K562 (cell line): ENCODE data around the gene GINS1. TPM values are rescaled to one million over a fixed set of nuclear protein-coding genes. Genes with fewer than 3 reads are reported as not detected.

Source experiments
- ATAC-seq: fragments of 200-7000 bp; cut with Tn5 transposase; 3 replicates; pipeline ENCODE4 v1.9.1; 2020; ENCODE audit warnings: moderate library complexity
- BruUV-seq: library from RNA; stranded (reverse); fragments of 400-500 nt; replicated peaks from 2 replicates; lab custom pipeline; 2021; lab: Mats Ljungman, UMichigan
- CTCF ChIA-PET: fragments of 300-600 bp; formaldehyde crosslinking; extraction: SDS; loops from one replicate; lab custom pipeline; 2021; ENCODE audit warnings: low intra/inter-chr PET ratio; lab: Yijun Ruan, JAX
- POLR2A ChIA-PET: fragments of 300-600, 350-650 bp; sonication (Branson Sonifier 250); formaldehyde crosslinking; extraction: SDS; loops from one replicate; lab custom pipeline; 2021; ENCODE audit warnings: antibody characterized with exemption, inconsistent platforms; lab: Yijun Ruan, JAX
- DNase-seq, 4 experiments: peaks; one replicate each; pipeline versions ENCODE4 v3.0.0 to v3.0.0-alpha.2; 2011 to 2018; ENCODE audit warnings: low spot score in 3 of 4, mixed read lengths in 3 of 4; ENCODE audit errors: extremely low read depth in 1 of 4
- FAIRE-seq: peaks from 2 replicates; lab custom pipeline; 2011; peaks lifted over from hg19 to GRCh38; lab: Jason Lieb, UNC
- H2AFZ ChIP-seq: 2 replicates; pipeline ENCODE4 v1.6.0; 2011; ENCODE audit warnings: low read depth, low read length, control low read depth, inconsistent platforms
- H3K27ac ChIP-seq: fragments of 200-600 bp; 3 replicates; pipeline ENCODE4 v1.8.0; 2011; ENCODE audit warnings: low read depth, mild to moderate bottlenecking, control low read depth, inconsistent platforms, low read length, moderate library complexity, mixed read lengths; ENCODE audit errors: extremely low read depth
- H3K27me3 ChIP-seq, 2 experiments: fragments of 300-600 bp in 1 of 2; 2 replicates in 1 of 2; 3 replicates in 1 of 2; pipeline versions ENCODE4 v1.6.0 to v1.8.0; 2011; ENCODE audit warnings: inconsistent platforms in 2 of 2, low read length in 2 of 2, mild to moderate bottlenecking in 1 of 2, mixed read lengths in 1 of 2, moderate library complexity in 1 of 2; ENCODE audit not compliant: control insufficient read depth in 2 of 2, insufficient read depth in 2 of 2
- H3K36me3 ChIP-seq: fragments of 300-600 bp; 3 replicates; pipeline ENCODE4 v1.8.0; 2011; ENCODE audit warnings: mild to moderate bottlenecking, low read length, inconsistent platforms; ENCODE audit not compliant: control insufficient read depth, insufficient read depth
- H3K4me1 ChIP-seq, 2 experiments: fragments of 200-600 bp in 1 of 2; replicated peaks in 1 of 2; 2 replicates in 1 of 2; 3 replicates in 1 of 2; pipeline versions ENCODE4 v1.5.1 to v1.8.0; 2011; ENCODE audit warnings: inconsistent platforms in 2 of 2, low read length in 2 of 2, mild to moderate bottlenecking in 1 of 2, mixed read lengths in 1 of 2, moderate library complexity in 1 of 2; ENCODE audit not compliant: control insufficient read depth in 2 of 2, insufficient read depth in 2 of 2
- H3K4me2 ChIP-seq: 2 replicates; pipeline ENCODE4 v1.6.1; 2011; ENCODE audit warnings: low read length, control low read depth, inconsistent platforms, mixed read lengths; ENCODE audit not compliant: insufficient read depth
- H3K4me3 ChIP-seq: fragments of 200-600 bp; sonication (generic), shearing (Covaris generic); 2 replicates; pipeline ENCODE4 v1.5.1; 2016; ENCODE audit warnings: control low read depth, inconsistent platforms
- H3K79me2 ChIP-seq: fragments of 200-600 bp; 3 replicates; pipeline ENCODE4 v1.8.0; 2011; ENCODE audit warnings: low read length, inconsistent platforms; ENCODE audit not compliant: control insufficient read depth, insufficient read depth
- H3K9ac ChIP-seq, 2 experiments: 2 replicates each; pipeline versions ENCODE4 v1.6.0 to v1.6.1; 2011; ENCODE audit warnings: low read depth in 2 of 2, low read length in 2 of 2, control low read depth in 1 of 2, inconsistent platforms in 1 of 2, mild to moderate bottlenecking in 1 of 2, mixed read lengths in 1 of 2; ENCODE audit not compliant: insufficient read depth in 1 of 2
- H3K9me1 ChIP-seq: one replicate; pipeline ENCODE4 v1.6.0; 2011; ENCODE audit warnings: inconsistent platforms, mild to moderate bottlenecking, low read length, moderate library complexity; ENCODE audit not compliant: control insufficient read depth, insufficient read depth
- H3K9me3 ChIP-seq: replicated peaks from 2 replicates; pipeline ENCODE4 v1.5.1; 2011; ENCODE audit warnings: low read depth, low read length, inconsistent platforms; ENCODE audit not compliant: control insufficient read depth, insufficient read depth
- H4K20me1 ChIP-seq: replicated peaks from 2 replicates; pipeline ENCODE4 v1.6.1; 2011; ENCODE audit warnings: low read length, inconsistent platforms, mixed read lengths; ENCODE audit not compliant: control insufficient read depth, insufficient read depth
- HLTF ChIP-seq: fragments of 450-650 bp; IDR thresholded peaks from 2 replicates; pipeline ENCODE4 v1.6.1; 2016
- PRDM10 ChIP-seq: fragments of 450-650 bp; IDR thresholded peaks from 2 replicates; pipeline ENCODE4 v1.6.1; 2018; ENCODE audit not compliant: partially characterized antibody
- PREB ChIP-seq: sonication (generic); formaldehyde crosslinking; IDR thresholded peaks from 2 replicates; pipeline ENCODE4 v1.8.1; 2023; ENCODE audit warnings: mild to moderate bottlenecking, missing genetic modification reagents
- RBM17 ChIP-seq: fragments of 200-400 bp; formaldehyde crosslinking; IDR thresholded peaks from 2 replicates; pipeline ENCODE4 v1.6.1; 2017; ENCODE audit warnings: low read depth, mild to moderate bottlenecking, low read length, borderline replicate concordance
- WGBS: fragments of 100-300 bp; shearing (Covaris generic); methylation state at CpG from one replicate; pipeline ENCODE4 v1.1.6; 2016; ENCODE audit warnings: low coverage, mixed read lengths; ENCODE audit not compliant: insufficient coverage; ENCODE audit errors: missing lambda C conversion rate; 5-methylcytosine and 5-hydroxymethylcytosine counted together
- in situ Hi-C: fragments of 300-500 bp; cut with MboI; formaldehyde crosslinking; loops from 4 replicates; pipeline ENCODE4 v1.15.0; 2018; ENCODE audit warnings: inconsistent platforms, mixed read lengths
- intact Hi-C: fragments of 100-400 bp; cut with micrococcal nuclease; formaldehyde crosslinking; loops from 2 replicates; pipeline ENCODE4 v1.14.2; 2022
- polyA plus RNA-seq, 8 experiments: library from polyadenylated mRNA; depleted of rRNA in 4 of 8; stranded (reverse) in 5 of 8; unstranded in 3 of 8; fragments of >200 nt; fragmentation: Nextera tagmentation in 2 of 8; fragmentation: Illumina TruSeq in 1 of 8; extraction: Ambion mirVana in 2 of 8; extraction: Trizol in 1 of 8; gene quantifications; 2 replicates each; pipeline versions ENCODE4 v1.2.1 to v1.2.3, GENCODE V29; 2011 to 2014; ENCODE audit warnings: inconsistent platforms in 1 of 8, missing spikeins in 1 of 8
- total RNA-seq, 7 experiments: library from RNA; depleted of rRNA in 6 of 7; stranded (reverse); fragments of >200 nt in 6 of 7; fragmentation: Illumina TruSeq in 2 of 7; extraction: Trizol in 2 of 7; gene quantifications; 2 replicates each; pipeline versions ENCODE4 v1.2.1 to v1.2.3, GENCODE V29; 2011 to 2021; ENCODE audit warnings: low replicate concordance in 1 of 7

GINS1 gene
- total and polyA plus RNA-seq, 9 of the 15 experiments (the other 6 are each of a cell fraction or from before 2014, with no cell fraction given), result 13.1 to 31.8 (median 24.1) TPM

DNA sequence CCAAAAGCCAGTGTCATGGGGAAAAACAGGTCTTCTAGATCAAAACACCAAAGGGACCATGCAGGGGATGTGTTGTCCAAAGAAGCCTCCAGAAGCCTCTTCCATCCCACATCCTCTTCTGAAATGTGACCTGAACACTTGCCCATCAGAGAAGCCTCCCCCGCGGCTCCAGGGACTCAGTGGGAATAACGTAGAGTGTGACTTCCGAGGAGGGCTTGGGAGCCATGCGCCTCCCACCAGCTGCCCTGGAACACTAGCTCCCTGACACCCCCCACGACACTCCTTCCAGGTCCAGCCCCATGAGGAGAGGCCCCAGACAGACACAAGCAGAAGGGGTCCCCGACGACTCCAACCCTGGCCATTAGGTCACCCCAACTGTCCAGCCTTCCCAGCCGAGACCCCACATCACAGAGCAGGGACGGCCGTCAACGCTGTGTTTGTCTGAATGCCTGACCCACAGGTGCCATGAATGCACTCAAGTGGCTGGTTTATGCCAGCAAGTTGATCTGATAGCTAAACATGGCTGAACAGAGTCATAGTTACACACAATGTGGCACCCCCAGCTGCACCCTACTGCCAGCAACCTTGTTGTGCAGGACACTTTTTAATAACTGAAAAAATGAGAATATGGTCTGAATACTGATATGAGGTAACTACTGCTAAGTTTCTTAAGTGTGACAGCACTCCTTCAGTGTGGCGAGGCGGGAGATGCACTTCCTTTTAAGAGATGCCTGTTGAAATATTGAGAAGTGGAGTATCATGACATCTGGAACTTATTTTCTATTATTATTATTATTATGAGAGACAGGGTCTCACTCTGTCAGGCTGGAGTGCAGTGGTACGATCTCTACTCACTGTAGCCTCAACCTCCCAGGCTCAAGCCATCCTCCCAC, 58.0 kb downstream of the GINS1 start:
- Histone ChIP-seq H3K4me2 (no peak overlapping the region), H3K4me3 (no peak overlapping the region), H3K9me1 (no peaks in the 10 kb centered on the region), H3K27me3 (peaks cover 5 to 34% of the 10 kb centered on the region in 2 experiments; a peak in 4 of 5 replicates), H3K9ac (no peak overlapping the region), H3K4me1 (peaks cover 7 to 12% of the 10 kb centered on the region in 2 experiments; a peak in 4 of 5 replicates), H3K36me3 (no peaks in the 10 kb centered on the region), H2AFZ (no peak overlapping the region), H3K79me2 (no peaks in the 10 kb centered on the region), H4K20me1 (no peaks in the 10 kb centered on the region), H3K27ac (no peak overlapping the region), H3K9me3 (no peaks in the 10 kb centered on the region)
- ChIA-PET CTCF (no interaction called here), POLR2A (no interaction called here)
- 4% methylated on average over 14 of the region's 15 CpGs for whole genome bisulfite sequencing
- ATAC-seq, result no peak
- BruUV-seq, result no TSS peak
- FAIRE-seq, result no peak
- in situ Hi-C loops, result no loop called here
- intact Hi-C loops, result no loop called here
- no peak for DNase-seq
- no peak for TF ChIP-seq HLTF
- TF ChIP-seq PREB (CRISPR knock-in tag), result no peak
- no peak for TF ChIP-seq RBM17
- no peak for TF ChIP-seq PRDM10
